HEK293 (cell line): Measurements from ENCODE around the gene RUNX1.

ENCODE experiments used
- CTCF ChIP-seq: fragments of 450-650 bp; formaldehyde crosslinking; IDR thresholded peaks from 2 replicates; pipeline ENCODE4 v1.5.1; 2016; ENCODE audit warnings: missing biosample characterization, missing genetic modification characterization
- INSM2 ChIP-seq: fragments of 450-650 bp; formaldehyde crosslinking; IDR thresholded peaks from 2 replicates; pipeline ENCODE4 v1.5.1; 2016; ENCODE audit warnings: missing biosample characterization, missing genetic modification characterization
- SETDB1 ChIP-seq: IDR thresholded peaks from one replicate; pipeline ENCODE4 v1.6.1; 2017; ENCODE audit warnings: mild to moderate bottlenecking, low read length, moderate library complexity, mixed read lengths; ENCODE audit not compliant: insufficient read length
- ZNF184 ChIP-seq: fragments of 450-650 bp; IDR thresholded peaks from 2 replicates; pipeline ENCODE4 v1.5.1; 2018; ENCODE audit warnings: missing biosample characterization, mild to moderate bottlenecking, missing genetic modification characterization
- ZNF274 ChIP-seq, 2 experiments: fragments of 200-500 bp in 1 of 2; fragments of 450-650 bp in 1 of 2; sonication (Bioruptor generic) in 1 of 2; formaldehyde crosslinking in 1 of 2; IDR thresholded peaks; 2 replicates each; pipeline versions ENCODE4 v1.5.1 to v1.6.1; 2014 to 2016; ENCODE audit warnings: borderline replicate concordance in 1 of 2, inconsistent platforms in 1 of 2, low read length in 1 of 2, missing biosample characterization in 1 of 2, missing genetic modification characterization in 1 of 2
- ZNF280D ChIP-seq: fragments of 450-650 bp; formaldehyde crosslinking; IDR thresholded peaks from 2 replicates; pipeline ENCODE4 v1.5.1; 2016; ENCODE audit warnings: missing biosample characterization, missing genetic modification characterization
- ZNF341 ChIP-seq: fragments of 450-650 bp; formaldehyde crosslinking; IDR thresholded peaks from 2 replicates; pipeline ENCODE4; 2016; ENCODE audit warnings: low read depth, missing biosample characterization, missing genetic modification characterization
- ZNF830 ChIP-seq: fragments of 450-650 bp; IDR thresholded peaks from 2 replicates; pipeline ENCODE4 v1.5.0; 2018; ENCODE audit warnings: missing biosample characterization, missing genetic modification characterization, low read depth, mild to moderate bottlenecking, moderate library complexity

- TF ChIP-seq CTCF (tag by site-specific recombination) = no peak
- TF ChIP-seq ZNF341 (tag by site-specific recombination) = no peak
- no peak for TF ChIP-seq ZNF280D (tag by site-specific recombination)
- no peak for TF ChIP-seq ZNF830 (tag by site-specific recombination)
- TF ChIP-seq ZNF184 = no peak
- no peak for TF ChIP-seq INSM2 (tag by site-specific recombination)
- no peak for TF ChIP-seq SETDB1
- no peak for TF ChIP-seq ZNF274 (IDR thresholded peaks at IDR 0.05; ENCODE audit: low read length)
- no peak for TF ChIP-seq ZNF274 (tag by site-specific recombination; IDR thresholded peaks at IDR 0.05; ENCODE audit: borderline replicate concordance)
These were observed 218.5 kb downstream of the RUNX1 start for GRCh38 chr21:34830386-34831170.
